ENCODE measurements around the gene PARVG. TPM values are rescaled to one million over a fixed set of nuclear protein-coding genes. Genes with fewer than 3 reads are reported as not detected.

The PARVG gene
- total RNA-seq, 4 donors from 2014 or later, result 2.4 to 7.1 (median 5.5) TPM

GRCh38 chr22:44181912-44182587 is 1.3 kb downstream of the PARVG start:
- DNase-seq, result no peak
- Histone ChIP-seq H3K9me3 (no peaks in the 10 kb centered on the region), H3K36me3 (no peaks in the 10 kb centered on the region), H3K27ac (no peak overlapping the region), H3K27me3 (no peaks in the 10 kb centered on the region), H3K4me1 (no peaks in the 10 kb centered on the region), H3K4me3 (replicated peaks in 1 of 3) (no peak overlapping the region)
- WGBS, 2 donors, result 82 to 86% methylated on average over 15 to 16 of the region's 17 CpGs
- TF ChIP-seq POLR2A (IDR thresholded peaks at IDR 0.05) (no peak), CTCF (IDR thresholded peaks at IDR 0.05) (no peak)
- intact Hi-C loops (cut with DNase I), result no loop called here

- DNase-seq, result peak in 1 of 2 donors; percentile 18
- no peak for TF ChIP-seq POLR2A (IDR thresholded peaks at IDR 0.05)
- no peak for TF ChIP-seq CTCF (IDR thresholded peaks at IDR 0.05)
- Histone ChIP-seq H3K4me3 (replicated peaks in 1 of 3) (no peak overlapping the region), H3K36me3 (no peaks in the 10 kb centered on the region), H3K9me3 (no peaks in the 10 kb centered on the region), H3K27ac (no peak overlapping the region), H3K27me3 (no peaks in the 10 kb centered on the region), H3K4me1 (no peaks in the 10 kb centered on the region)
- intact Hi-C loops (cut with DNase I), result no loop called here
- 70% methylated on average over 15 to 16 of the region's 17 CpGs for WGBS, 2 donors
These were observed 2.0 kb downstream of the PARVG start for GRCh38 chr22:44182588-44183286.

- 46 to 88% methylated on average over 1 to 8 of the region's 8 CpGs for WGBS, 2 donors
- H3K36me3 ChIP-seq, result no peaks in the 10 kb centered on the region
- DNase-seq, result peak in 1 of 2 donors; percentile 15
- no peaks in the 10 kb centered on the region for H3K9me3 ChIP-seq
- no peak overlapping the region for H3K4me3 ChIP-seq (replicated peaks in 1 of 3)
- H3K27me3 ChIP-seq, result no peaks in the 10 kb centered on the region
- no peaks in the 10 kb centered on the region for H3K4me1 ChIP-seq
- no peak for TF ChIP-seq POLR2A (IDR thresholded peaks at IDR 0.05)
- TF ChIP-seq CTCF (IDR thresholded peaks at IDR 0.05), result no peak
- H3K27ac ChIP-seq, result no peak overlapping the region
- intact Hi-C loops (cut with DNase I), result no loop called here
These were observed 2.5 kb downstream of the PARVG start for GRCh38 chr22:44183287-44183588.

GRCh38 chr22:44184006-44184405 is 3.3 kb downstream of the PARVG start:
- DNase-seq, result no peak
- TF ChIP-seq CTCF (IDR thresholded peaks at IDR 0.05), result no peak
- no peak for TF ChIP-seq POLR2A (IDR thresholded peaks at IDR 0.05)
- Histone ChIP-seq H3K27me3 (no peaks in the 10 kb centered on the region), H3K4me1 (no peaks in the 10 kb centered on the region), H3K9me3 (no peaks in the 10 kb centered on the region), H3K4me3 (replicated peaks in 1 of 3) (no peak overlapping the region), H3K27ac (no peak overlapping the region), H3K36me3 (no peaks in the 10 kb centered on the region)
- intact Hi-C loops (cut with DNase I), result no loop called here
- whole genome bisulfite sequencing, 2 donors, result 89 to 98% methylated on average over 4 of the region's 4 CpGs
